G401.6 (cell line): ENCODE measurements around the gene DECR2.
"Not testable (repeated sequence)": the region's sequence is repeated elsewhere in the genome, so short reads cannot be mapped to it uniquely, and the experiment has no call there.

Experiments
- FAIRE-seq: peaks from 2 replicates; lab custom pipeline; 2012; peaks lifted over from hg19 to GRCh38; lab: Jason Lieb, UNC

DECR2 gene, protein sequence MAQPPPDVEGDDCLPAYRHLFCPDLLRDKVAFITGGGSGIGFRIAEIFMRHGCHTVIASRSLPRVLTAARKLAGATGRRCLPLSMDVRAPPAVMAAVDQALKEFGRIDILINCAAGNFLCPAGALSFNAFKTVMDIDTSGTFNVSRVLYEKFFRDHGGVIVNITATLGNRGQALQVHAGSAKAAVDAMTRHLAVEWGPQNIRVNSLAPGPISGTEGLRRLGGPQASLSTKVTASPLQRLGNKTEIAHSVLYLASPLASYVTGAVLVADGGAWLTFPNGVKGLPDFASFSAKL

DNA sequence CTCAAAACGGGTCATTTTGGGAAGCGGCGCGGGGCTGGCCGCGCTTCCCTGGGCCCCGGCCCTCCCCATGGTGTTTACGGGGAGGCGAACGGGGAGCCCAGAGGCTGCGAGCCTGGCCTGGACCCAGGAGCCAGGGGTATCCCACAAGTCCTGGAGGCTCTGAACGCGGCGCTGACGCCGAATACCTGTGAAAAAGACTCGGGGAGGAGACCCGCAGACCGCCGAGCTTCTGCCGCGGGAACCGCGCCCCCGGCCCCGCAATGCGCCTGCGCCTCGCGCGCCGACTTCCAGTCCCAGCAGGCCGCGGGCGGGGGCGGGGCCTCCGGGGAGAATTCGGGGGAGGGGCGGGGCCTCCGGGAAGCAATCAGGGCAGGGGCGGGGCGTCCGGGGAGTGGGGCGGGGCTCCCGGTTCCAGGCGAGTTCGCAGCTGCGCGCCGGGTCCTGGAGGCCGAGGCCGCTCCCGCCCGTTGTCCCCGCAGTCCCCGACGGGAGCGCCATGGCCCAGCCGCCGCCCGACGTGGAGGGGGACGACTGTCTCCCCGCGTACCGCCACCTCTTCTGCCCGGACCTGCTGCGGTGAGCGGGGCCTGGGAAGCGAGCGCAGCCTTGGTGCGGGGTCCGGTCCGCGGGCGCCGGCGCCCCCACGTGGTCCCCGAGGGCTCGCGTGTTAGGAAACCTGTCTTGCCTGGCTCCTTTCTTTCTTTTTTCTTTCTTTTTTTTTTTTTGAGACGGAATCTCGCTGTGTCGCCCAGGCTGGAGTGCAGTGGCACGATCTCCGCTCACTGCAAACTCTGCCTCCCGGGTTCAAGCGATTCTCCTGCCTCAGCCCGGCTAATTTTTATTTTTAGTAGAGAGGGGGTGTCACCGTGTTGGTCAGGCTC is at the start of gene DECR2:
DECR2 (plus strand) TSS at position 418 of the 881 bp plus-strand sequence; CDS start at position 497, 79 bp downstream.
- no peak for FAIRE-seq

DNA sequence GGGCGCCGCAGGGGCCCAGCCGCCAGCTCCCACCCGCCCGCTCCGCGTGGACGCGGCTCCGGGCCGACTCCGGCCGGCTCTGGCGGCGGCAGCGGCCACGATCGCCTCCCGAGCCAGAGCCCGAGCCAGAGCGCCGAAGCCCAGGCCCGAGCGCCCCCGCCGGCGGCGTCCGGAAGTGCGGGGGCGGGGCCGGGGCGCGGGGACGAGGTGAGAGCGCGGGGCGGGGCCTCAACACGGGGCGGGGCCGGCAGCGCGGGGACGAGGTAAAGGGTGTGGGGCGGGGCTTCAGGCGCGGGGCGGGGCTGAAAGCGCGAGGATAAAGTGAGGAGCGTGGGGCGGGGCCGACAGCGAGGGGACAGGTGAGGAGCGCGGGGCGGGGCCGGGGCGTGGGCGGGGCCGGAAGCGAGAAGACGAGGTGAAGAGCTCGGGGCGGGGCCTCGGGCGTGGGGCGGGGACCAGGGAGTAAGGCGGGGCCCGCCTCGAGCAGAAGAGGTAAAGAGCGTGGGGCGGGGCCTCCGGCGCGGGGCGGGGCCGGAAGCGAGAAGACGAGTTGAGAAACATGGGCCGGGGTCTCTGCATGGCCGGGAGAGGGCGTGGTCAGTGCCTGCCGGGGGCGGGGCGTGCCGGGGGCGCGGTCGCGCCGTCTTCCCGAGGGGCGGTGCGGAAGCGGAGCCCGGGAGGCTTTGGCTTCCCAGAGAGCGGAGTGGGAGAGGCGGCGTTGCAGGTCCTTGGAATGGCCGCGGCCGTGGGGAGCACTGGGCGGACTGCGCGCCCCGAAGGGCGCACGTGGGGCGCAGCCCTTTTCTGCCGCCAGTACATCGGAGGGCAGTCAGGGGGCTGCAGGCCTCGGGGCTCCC is 48.9 kb upstream of the DECR2 start, which contains the start of gene AXIN1:
AXIN1 (minus strand) TSS at position 177 of the 857 bp plus-strand sequence. CDS start 5,698 bp downstream, outside the sequence.
- FAIRE-seq: peak; percentile 8

DNA sequence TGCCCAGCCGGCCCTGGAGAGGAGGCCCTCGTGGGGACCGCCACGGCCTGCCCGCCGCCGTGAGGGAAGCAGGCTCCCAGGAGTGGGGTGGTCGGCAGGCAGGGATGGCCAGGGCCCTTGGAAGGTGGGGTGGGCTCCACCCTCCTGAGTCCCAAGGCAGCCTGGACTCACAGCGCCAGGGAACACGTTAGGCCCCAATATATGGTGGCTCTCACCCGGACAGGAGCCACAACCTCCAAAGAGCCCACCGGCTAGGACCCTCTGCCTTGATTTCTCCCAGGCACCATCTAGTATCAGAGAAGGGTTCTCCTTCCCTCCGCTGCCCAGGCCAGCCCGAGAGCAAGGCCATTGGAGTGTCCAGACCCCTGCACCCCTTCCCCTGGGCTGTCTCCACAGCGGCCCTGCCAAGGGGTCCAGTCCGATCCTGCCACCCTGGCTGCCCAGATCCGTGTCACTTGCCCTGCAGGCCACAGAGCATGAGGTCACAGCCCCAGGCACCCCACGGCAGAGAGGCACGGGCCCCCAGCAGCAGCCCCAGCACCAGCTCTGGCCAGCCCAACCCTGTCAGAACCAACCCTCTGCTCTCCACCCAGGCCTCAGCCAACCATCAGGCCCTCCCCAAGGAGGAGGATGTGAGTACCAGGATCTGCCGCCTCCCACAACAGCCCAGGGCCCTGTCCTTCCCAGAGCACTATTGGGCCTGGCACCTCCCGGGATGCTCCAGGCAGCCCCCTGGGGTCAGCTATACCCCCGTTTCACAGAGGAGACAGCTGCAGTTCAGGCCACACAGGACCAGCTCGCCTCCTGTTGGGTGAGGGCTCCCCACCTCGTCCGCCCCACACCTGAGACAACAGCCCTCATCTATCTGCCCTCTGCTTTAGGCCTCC is 48.0 kb upstream of the DECR2 start:
- FAIRE-seq: no peak

DNA sequence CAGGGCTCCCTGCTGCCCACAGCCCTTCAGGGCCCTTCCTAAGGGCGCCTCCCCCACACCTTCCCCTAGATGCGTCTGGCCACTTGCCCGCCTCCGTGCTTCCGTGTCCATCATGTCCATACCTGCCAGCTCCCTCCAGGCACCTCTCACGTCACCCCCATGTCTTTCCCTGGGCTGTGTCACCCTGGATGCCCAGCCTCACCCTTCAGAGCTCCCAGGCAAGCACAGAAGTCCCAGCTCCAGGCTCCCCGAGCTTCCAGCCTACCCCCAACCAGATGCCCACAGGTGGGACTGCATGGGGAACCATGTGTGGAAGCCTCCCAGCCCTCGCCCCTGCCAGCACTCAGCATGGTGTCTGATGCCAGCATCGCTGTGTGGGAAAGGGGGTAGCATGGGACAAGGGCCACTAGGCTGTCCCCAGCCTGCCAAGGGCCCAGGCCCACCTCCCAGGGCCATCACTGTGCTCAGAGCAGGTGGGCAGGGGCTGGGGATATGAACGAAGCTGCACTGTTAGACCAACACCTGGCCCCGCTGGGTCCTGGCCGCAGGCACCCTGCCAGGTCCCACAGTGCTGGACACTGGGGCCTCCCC is 47.3 kb upstream of the DECR2 start:
- FAIRE-seq: no peak

DNA sequence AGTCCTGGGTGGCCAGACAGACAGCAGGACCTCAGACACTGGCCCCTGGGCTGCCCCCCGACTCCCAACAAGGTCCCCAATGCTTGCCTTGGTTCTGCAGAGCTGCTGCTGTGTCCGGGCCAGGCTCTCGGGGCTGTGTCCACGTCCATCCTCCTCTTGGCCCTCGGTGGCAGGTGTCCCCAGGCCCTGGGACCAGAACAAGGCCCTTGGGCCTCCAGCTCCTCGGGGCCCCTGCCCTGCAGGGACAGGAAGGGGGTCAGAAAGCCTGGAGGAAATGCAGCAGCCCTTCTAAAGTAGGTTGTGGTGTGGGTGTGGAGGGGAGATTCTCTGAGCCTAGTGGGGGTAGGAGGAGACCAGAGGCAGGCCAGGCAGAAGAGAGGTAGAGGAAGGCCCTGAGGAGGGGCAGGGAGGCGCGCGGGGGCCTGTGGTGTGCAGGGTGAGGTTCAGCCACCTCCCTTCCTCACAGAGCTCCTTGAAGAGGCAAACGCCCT is 46.7 kb upstream of the DECR2 start:
- no peak for FAIRE-seq

DNA sequence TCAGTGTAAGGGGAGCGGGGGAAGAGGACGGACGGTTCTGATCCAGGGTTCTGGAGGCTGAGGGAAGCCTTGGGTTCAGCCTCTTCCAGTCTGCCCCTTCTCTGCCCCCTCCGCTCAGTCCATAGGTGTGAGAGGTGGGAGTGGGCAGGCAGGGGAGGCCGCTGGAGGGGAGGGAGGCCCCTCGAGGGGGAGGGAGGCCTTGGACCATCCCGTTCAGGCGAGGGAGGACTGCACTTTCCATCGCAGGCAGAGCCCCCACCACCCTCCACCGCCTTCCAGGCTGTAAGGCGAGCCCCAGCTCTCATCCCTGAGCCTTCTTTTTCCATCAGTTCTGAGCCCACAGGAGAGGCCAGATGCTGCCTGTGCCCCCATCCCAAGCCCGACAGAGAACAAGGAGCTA is 44.9 kb upstream of the DECR2 start:
- no peak for FAIRE-seq

DNA sequence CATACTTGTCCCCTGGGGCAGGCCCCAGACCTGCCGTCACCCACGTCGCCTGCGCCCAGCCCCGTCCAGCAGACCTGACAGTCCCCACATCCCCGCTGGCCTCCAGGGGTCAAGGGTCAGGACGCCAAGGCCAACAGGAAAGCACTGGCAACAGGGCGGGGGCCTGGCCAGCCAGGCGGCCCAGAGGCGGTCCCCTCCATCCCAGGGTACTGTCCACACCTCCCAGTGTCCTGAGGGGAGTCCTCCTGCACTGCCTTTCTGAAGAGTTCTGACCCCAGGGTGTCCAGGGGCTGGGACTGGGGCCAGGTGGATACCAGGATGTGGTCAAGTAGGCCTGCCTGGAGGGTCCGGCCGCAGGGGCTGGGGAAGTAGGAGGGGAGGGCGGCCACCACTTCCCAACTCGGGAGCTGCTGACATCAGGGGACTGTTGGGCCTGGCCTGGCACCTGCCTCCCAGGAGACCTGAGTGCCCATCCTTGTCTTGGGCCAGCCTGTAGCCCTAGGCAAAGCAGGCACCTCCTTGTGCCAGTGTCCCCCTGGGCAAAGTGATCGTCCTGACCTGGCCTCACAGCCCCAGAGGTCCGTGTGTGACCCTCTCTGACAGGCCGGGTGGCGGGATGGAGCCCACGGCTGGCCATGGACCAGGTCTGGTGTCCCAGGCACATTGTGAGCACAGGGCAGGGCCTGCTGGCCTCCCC is 42.5 kb upstream of the DECR2 start:
- no peak for FAIRE-seq

DNA sequence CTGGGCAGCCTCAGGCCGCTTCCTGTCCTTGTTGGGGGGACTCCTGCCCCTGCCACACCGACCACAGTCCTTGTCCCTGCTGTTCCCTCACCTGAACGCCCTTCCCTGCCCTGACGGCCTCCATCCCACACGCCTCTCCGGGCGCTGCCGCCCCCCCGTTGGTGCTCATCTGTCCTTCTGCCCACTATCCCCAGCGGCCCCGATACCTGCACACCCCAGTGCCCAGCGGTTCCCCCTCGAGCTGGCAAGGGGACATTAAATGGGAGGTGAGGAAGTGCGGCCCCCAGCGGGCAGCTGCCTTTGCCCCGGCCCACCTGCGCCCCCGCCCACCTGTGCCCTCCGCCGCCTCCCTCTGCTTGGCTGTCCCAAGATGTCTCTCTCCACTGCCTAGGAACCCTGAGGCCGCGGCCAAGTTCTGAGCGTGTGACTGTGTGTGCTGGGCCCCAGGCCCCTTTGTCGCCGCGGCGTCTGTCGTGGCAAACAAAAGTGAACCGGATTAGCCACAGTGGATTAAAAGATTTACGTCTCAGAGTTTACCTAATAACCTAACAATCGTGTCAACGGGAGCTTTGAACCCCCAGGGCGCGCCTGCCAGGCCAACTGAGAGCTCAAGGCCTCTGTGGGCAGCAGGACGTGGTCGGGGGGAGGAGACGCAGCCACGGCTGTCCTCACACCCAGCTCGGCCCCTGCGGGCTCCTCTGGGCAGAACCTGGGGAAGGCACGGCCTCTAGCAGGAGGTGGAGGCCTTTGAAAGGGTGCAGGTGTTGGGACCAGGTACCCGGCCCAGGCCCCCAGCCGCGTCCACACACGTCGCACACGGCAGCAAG is 41.6 kb upstream of the DECR2 start:
- FAIRE-seq: no peak

DNA sequence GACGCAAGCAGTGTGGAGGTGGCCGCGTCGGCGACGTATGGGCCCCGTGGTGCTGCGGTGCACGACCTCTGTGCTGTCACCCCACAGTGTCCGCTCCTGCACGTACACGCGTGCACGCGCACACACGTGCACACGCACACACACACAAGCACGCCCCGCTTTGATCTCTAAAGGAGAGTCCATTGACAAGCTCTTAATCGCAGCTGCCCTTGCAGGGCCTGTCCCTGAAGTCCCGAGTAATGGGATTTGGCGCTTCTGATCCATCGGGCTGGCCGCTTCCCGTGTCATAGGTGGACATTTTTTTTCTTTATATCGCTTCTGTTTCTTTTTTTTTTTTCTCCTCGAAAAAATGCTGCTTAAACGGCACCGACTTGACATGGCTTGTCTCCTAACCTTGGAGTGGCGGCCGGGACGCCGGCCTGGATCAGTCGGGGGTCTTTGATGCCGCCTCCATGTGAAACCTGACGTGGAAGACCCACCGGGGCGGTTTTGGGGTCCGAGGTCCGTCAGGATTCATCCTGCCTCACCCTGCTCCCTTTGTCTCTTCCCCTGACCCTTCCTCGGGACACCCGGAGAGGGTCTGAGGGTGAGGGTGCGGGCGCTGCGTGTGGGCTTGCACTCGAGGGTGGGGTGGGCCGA is 40.9 kb upstream of the DECR2 start:
- FAIRE-seq: no peak

DNA sequence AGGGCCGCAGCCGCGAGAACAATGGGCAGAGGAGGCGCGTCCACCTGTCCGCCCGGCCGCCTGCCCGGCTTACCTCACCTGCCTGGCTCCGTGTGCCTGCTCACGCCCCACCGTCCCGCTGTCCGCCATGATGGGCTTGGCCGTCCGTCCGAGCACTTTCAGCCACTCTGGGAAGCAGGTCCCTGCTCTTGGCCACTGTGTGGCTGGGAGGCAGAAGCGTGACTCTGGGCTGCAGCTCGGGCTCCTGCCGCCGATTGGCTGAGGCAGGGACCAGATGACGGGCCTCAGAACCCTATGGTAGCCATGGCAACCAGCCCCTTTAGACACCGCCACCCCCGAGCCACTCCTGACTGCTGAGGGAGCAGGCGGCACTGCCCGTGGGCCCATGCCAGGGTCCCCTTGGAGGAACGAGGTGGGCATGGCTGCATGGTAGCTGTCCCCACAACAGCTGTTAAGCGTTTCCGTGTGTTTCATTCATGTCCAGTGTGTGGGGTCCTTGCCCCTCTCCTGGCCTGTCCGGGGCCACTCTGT is 40.3 kb upstream of the DECR2 start:
- FAIRE-seq: no peak

DNA sequence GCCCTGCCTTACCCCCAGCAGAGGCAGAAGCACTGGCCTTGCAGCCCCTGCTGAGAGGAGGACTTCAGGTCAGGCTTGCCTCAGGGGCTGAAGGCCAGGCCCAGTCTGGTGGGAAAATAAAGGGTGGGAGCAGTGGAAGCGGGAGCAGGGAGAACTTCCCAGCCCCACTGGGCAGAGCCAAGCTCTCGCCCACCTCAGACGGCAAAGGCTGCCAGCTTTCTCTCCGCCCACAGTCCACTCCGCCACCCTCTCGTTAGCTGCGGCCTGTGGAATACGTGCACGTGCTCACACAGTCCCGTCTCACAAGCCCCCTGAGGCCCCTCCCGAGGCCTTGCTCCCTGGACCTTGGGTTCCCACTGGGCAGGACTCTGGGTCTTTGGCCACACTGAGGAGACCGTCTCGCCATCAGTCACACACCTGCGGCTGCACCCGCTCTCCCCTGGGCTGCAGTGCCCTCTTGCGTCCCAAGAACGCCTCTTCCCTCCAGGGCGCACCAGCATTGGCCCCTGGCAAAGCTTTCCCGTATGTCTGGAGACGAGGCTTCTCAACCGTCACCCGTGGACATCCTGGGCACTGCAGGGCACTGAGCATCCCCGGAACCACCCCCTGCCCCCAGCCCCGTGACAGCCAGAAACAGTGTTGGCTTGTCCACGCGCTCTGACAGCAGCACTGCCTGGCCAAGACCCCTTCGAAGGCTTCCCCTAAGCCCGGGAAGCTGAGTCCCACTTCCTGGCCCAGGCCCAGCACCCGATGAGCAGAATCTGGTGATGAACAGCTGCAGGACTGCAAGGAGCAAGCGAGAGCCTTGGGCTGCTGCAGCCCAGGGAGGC is 39.6 kb upstream of the DECR2 start:
- FAIRE-seq: no peak

DNA sequence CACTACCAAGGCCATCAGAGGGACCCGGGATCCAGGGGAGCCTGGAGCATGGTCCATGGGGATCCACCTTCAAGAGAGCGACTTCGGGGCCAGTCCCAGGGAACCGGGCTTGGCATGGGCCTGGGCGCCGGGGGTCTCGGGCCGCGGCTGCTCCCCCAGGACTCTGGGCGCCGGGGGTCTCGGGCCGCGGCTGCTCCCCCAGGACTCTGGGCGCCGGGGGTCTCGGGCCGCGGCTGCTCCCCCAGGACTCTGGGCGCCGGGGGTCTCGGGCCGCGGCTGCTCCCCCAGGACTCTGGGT is 39.0 kb upstream of the DECR2 start:
- not testable (repeated sequence) for FAIRE-seq

DNA sequence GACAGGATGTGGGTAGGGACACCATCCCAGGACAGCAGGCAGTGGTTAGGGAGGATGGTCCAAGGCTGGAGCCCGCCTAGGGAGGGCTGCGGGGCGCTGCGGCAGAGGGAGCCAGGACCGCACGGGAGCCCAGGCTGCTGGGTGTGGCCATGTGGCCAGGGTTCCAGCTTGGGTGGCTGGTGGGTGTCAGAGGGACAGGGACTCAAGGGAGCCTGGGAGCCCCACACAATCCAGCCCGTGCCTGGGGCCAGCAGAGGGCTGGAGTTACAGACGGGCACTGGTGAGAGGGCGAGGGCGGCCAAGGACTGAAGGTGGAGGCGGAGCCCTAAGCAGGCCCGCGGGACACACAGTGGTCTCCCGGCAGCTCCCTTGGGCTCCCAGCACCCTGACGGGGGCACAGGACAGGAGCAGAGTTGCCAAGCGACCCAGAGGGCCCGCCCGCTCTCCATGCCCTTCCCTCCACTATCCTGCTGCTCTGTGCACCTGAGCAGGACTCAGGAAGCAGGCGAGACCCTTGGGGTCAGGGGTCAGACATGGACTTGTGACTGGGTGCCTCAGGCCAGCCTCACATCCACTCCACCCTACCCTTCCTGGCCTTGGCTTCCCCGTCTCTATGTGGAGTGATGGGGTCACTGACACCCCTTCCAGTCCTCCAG is 38.4 kb upstream of the DECR2 start:
- no peak for FAIRE-seq

DNA sequence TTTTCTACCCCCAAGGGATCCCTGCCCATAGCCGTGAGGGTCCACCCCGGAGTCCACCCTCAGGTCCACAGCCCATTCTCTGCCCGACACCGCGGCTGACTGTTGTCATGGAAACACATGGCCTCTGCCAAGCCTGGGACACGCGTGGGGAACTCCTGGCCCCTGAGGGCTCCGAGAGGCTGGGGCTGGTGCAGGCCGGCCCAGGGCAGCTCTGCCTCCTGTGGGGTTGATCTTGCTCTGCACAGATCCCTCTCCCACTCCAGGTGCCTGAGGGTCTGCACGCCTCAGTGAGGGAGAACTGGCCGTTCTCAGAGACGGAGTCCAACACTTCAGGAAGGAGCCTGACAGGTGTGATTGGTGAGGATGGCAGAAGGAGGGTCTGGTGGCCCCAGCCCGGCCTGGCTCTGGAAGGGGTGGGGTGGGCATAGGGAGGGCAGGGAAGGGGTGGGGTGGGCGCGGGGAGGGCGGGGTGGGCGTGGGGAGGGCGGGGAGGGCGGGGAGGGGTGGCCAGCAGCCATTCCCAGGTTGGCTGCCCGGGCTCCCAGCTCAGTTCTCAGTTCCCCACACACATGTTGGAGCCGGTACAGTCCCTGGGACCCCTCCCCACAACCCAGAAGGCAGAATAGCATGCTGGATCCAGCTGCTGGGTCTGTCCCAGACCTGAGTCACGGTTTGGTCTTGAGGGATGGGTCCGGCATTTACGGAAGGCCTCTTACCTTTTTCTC is 37.8 kb upstream of the DECR2 start:
- no peak for FAIRE-seq

DNA sequence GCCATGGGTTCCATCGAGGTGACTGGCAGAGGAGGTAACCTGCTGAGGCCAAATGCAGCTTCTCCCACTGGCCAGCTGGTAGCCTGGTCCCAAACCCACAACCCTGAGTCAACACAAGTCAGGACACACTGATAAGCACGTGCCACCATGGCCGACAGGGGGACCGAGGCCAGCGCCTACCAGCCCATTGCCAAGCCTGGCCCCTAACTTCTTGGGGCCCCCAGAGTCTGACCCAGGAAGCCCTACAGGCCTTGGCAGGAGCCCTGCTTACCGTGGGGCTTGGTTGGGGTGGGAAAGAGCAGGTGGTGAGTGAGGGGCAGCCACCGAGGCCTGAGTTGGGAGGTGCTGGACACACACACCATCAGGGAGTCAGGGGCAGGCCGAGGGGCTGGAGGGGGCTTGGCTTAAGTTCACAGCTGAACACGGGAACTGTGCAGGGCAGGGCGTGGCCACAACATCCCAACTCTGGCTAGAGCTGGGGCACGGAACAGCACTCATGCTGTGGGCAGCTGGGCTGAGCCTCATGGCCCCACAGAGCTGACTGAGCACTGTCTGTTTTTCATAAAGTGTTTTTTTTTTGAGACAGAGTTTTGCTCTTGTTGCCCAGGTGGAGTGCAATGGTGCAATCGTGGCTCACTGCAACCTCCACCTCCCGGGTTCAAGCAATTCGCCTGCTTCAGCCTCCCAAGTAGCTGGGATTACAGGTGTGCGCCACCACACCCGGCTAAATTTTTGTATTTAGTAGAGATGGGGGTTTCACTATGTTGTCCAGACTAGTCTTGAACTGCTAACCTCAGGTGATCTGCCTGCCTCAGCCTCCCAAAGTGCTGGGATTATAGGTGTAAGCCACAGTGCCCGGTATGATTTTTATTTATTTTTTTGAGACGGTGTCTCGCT is 36.8 kb upstream of the DECR2 start:
- FAIRE-seq: no peak

DNA sequence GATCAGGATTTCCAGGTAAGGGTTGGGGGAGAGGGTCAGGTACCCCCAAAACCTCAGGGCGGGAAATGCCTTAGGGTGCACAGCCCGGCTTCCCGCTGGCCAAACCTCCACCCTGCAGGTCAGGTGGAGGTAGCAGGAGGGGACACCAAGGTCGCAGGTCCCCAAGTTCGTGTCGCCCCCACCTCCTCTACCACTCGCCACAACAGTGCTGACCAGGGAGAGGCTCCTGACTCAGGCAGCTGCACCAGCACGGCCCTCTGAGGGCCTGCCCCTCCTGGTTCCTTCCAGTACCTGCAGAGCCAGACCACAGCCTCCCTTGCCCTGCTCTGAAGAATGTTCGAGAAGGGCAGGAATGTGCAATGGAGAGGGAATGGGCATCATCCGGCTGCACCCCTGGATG is 35.2 kb upstream of the DECR2 start:
- FAIRE-seq: no peak
